Activated T-helper 1 cell treated with anti-CD3 and anti-CD28 coated beads, Interleukin-2, amount 50 U/mL, for 16 hours (primary cell): Measurements from ENCODE around the gene SCYL2.
"Not testable (repeated sequence)": the region's sequence is repeated elsewhere in the genome, so short reads cannot be mapped to it uniquely, and the experiment has no call there.

ENCODE experiments used
- DNase-seq, 2 donors: peaks; one replicate each; pipeline ENCODE4 v3.0.0-alpha.2; 2020; ENCODE audit warnings: low read depth in 1 of 2, low spot score in 1 of 2

Gene SCYL2

GRCh38 chr12:100324498-100324897, 57.5 kb downstream of the SCYL2 start:
- DNase-seq, result no peak

DNA sequence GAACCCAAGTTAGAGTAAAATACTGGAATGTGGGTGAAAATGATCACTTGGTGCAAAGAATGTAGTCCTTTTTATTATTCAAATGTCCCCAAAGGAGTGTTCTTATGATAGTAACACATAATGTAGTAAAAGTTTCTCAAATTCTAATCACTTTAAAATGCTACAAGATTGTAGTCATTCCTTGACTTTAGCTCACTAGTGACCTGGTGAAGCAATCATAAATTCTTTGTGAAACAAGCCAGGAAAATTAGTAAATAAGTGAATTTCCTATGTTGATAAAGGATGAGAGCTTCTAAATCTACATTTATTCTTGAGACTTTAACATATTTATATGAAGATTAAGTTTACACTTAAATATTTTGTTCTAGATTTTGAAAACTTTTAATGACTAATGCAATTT, 59.2 kb downstream of the SCYL2 start:
- no peak for DNase-seq

- DNase-seq, result no peak
Measured at GRCh38 chr12:100329800-100330199, 62.8 kb downstream of the SCYL2 start.

GRCh38 chr12:100331871-100332270, 64.9 kb downstream of the SCYL2 start:
- no peak for DNase-seq

DNA sequence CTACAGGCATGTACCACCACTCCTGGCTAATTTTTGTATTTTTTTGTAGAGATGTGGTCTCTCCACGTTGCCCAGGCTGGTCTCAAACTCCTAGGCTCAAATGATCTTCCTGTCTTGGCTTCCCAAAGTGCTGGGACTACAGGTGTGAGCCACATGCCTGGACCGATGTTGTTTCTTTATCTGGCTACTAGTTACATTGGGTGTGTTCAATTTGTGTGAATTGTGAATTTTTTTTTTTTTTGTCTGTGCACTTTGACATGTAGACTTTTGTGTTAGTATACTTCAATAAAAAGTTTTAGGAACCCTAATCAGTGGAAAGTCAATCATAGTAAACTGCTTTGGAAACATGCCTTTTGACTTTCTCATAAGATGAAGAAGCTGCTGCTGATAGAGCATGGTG, 65.9 kb downstream of the SCYL2 start:
- DNase-seq, result no peak

DNA sequence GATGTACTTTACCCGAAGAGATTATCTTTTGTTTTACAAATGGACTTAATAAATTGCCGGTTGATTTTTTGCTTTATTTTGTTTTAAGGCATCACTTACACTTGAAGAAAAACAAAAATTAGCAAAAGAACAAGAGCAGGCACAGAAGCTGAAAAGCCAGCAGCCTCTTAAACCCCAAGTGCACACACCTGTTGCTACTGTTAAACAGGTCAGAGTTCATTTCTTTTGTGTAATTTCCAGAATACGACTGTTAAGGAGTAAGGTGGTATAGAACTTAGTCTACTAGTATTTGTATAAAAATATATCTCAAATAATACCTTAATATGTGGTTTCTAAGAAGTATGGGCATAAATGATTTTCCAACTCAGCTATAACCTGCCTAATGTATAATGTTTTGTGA, 70.3 kb downstream of the SCYL2 start:
- DNase-seq, result no peak

- no peak for DNase-seq
Measured at GRCh38 chr12:100337727-100338126, 70.8 kb downstream of the SCYL2 start.

DNA sequence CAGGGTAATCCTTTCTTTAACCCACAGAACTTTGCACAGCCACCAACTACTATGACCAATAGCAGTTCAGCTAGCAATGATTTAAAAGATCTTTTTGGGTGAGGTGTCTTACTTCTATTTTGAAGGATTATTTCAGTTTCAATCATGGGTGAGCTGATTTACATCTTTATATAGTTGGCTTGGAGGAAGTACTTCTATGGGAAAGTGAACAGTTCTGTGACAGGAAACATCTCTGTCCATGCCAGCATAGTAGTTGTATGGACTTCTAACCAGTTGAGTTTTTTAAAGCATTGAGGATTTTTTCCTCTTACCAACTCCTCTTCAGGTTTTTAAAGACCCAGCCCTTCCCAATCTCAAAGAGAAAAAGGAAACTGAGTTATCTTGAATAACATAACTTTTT, 72.1 kb downstream of the SCYL2 start:
- no peak for DNase-seq

DNA sequence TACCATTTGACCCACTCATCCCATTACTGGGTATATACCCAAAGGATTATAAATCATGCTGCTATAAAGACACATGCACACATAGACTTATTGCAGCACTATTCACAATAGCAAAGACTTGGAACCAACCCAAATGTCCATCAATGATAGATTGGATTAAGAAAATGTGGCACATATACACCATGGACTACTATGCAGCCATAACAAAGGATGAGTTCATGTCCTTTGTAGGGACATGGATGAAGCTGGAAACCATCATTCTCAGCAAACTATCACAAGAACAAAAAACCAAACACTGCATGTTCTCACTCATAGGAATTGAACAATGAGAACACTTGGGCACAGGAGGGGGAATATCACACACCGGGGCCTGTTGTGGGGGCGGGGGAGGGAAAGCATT, 75.9 kb downstream of the SCYL2 start:
- DNase-seq, result not testable (repeated sequence)

GRCh38 chr12:100344351-100344750, 77.4 kb downstream of the SCYL2 start:
- not testable (repeated sequence) for DNase-seq

GRCh38 chr12:100345020-100345767, 78.2 kb downstream of the SCYL2 start:
- no peak for DNase-seq

GRCh38 chr12:100346660-100347059, 79.7 kb downstream of the SCYL2 start:
- no peak for DNase-seq

GRCh38 chr12:100348657-100349454, 81.9 kb downstream of the SCYL2 start:
- no peak for DNase-seq

DNA sequence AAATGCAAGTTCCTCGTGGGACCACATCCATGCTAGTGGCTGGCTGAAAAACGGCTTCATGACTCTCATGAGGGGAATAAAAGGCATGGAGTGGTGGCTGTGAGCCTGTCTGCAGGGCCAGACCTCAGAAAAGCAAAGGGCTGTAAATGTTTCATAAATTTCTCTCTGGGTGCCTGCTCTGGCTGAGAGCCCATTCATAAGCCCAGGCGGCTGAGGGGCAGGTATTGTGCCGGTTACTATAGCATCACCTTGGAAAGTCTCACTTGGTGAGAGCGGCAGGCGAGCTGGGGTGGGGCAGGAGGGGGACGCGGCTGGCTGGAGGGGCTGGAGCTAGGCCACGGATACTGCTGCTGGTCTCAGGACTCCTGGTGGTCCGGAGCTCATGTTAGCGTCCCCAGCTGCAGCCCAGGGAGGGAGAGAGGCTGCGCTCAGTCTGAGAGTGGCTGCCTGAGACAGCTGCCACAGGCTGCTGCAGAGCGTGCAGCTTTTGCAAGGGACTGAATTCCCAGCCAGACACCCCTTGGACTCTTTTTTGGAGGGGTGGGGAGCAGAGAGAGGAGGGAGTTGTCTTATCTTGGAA, 89.8 kb downstream of the SCYL2 start, which contains the start of gene SLC17A8:
Gene SLC17A8, plus strand, starts transcription at position 431 of the 580 bp plus-strand sequence. CDS start 318 bp downstream, outside the sequence.
- no peak for DNase-seq

DNA sequence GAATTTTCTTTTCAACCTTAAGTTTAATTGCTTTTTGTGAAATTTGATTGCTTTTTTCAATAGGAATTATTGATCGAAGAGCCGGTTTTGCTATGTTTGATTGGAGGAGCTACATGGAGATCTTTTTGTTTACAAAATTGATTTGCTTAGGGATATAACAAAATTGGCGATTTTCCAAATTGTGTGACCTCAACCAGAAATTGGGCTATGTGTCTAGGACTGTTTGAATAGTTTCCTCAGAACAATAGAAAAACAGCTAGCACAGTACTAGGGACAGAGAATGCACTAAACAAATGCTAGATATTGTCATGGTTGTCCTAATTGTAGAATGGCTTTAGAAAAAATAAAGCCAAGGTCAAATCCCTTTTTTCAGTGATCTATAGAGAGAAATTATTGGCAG, 92.3 kb downstream of the SCYL2 start:
- DNase-seq, result no peak

DNA sequence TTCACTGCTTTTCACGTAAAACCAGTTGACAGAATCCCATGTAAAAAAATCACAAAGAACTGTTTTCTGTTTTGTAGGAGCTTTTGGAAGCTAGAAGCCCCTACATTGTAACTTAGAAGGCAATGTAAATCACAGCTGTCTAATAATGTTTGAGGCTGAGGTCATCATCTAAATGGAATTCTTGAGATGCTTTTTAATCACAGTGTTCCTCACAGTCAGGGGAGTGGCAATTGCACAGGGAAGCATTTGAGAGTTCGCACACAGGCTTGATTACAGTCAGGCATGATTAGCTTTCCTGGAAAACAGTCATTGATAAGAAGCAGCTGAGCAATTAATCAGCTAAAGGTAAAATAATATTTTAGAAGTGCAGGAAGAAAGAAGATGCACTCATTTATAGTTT, 92.8 kb downstream of the SCYL2 start:
- no peak for DNase-seq

GRCh38 chr12:100360450-100360849, 93.5 kb downstream of the SCYL2 start:
- no peak for DNase-seq

DNA sequence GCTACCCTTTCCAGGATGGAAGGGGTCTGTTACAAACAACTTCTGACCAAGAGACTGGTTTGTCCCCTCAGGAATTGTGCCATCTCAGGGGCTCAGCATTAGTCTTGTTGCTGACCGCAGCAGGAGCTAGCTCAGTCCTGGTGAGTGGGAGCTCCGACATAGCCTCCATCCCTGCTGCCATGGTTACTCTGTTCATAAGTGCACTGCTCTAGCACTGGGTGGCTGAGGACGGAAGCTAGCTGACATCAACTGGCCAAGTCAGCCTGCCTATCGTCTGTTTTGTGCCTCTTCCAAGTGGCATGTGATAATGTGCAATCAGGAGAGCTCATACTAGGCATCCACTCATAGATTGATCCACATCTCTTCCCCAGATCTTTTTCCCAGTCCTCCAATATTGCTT, 97.3 kb downstream of the SCYL2 start:
- no peak for DNase-seq

- no peak for DNase-seq
Measured at GRCh38 chr12:100365411-100365810, 98.4 kb downstream of the SCYL2 start.

DNA sequence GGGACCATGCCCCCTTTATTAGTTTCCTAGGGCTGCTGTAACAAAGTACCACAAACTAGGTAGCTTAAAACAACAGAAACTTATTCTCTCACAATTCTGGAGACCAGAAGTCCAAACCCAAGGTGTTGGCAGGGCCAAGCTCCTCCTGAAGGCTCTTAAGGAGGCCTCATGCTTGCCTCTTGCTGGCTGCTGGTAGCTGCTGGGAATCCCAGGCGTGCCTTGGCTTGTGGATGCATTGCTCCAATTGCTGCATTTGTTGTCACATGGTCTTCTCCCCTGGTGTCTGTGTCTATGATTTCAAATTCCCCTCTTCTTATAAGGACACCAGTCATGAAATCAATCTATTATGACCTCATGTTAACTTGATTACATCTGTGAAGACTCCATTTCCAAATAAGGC, 101.1 kb downstream of the SCYL2 start:
- DNase-seq, result no peak

DNA sequence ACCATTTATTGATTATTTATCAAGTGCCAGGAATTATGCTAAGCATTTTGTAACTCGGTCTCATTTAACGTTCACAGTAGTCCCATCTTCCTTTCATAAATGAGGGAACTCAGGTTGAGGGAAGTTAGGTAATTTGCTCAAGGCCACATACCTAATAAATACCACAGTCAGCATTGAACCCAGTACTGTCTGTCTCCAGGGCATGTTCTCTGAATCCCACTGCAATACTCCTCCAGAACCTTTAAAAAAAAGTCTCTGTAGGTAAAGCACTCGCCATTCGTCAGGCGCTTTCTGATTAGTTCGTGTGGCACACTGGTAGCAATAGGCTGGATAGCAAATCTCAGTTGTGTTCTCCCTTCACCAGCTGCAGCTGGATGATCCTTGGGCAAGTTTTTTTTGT, 104.2 kb downstream of the SCYL2 start:
- DNase-seq, result no peak
